HG02588 (cell line): ENCODE data around the gene FILIP1L.
"Not testable (repeated sequence)": the region's sequence is repeated elsewhere in the genome, so short reads cannot be mapped to it uniquely, and the experiment has no call there.

Experiments used
- ATAC-seq: cut with Tn5 transposase; IDR thresholded peaks from one replicate; pipeline ENCODE4 v1.9.1; 2021; ENCODE audit warnings: mild to moderate bottlenecking, moderate library complexity; ENCODE audit not compliant: unreplicated experiment

The FILIP1L gene

GRCh38 chr3:100075851-100076730 is 38.2 kb downstream of the FILIP1L start:
- ATAC-seq: no peak

GRCh38 chr3:100075196-100075595 is 39.1 kb downstream of the FILIP1L start:
- no peak for ATAC-seq

GRCh38 chr3:100073714-100074307 is 40.5 kb downstream of the FILIP1L start:
- no peak for ATAC-seq

GRCh38 chr3:100073049-100073713 is 41.1 kb downstream of the FILIP1L start:
- no peak for ATAC-seq

- peak; percentile 52 for ATAC-seq
Measured at GRCh38 chr3:100072326-100073048, 41.8 kb downstream of the FILIP1L start.

GRCh38 chr3:100069472-100069871 is 44.8 kb downstream of the FILIP1L start:
- no peak for ATAC-seq

- peak; percentile 56 for ATAC-seq
Measured at GRCh38 chr3:100068826-100069225, 45.5 kb downstream of the FILIP1L start.

- no peak for ATAC-seq
Measured at GRCh38 chr3:100067589-100067988, 46.7 kb downstream of the FILIP1L start.

GRCh38 chr3:100063929-100064461 is 50.3 kb downstream of the FILIP1L start:
- ATAC-seq: no peak

GRCh38 chr3:100062665-100063064 is 51.6 kb downstream of the FILIP1L start:
- ATAC-seq: no peak

- ATAC-seq: no peak
Measured at GRCh38 chr3:100060685-100061484, 53.4 kb downstream of the FILIP1L start.

- ATAC-seq: no peak
Measured at GRCh38 chr3:100059472-100059871, 54.8 kb downstream of the FILIP1L start.

- ATAC-seq: no peak
Measured at GRCh38 chr3:100057716-100058575, 56.4 kb downstream of the FILIP1L start.

GRCh38 chr3:100053951-100054620 is 60.2 kb downstream of the FILIP1L start:
- no peak for ATAC-seq

- ATAC-seq: not testable (repeated sequence)
Measured at GRCh38 chr3:100051513-100051912, 62.8 kb downstream of the FILIP1L start.

GRCh38 chr3:100048248-100048647 is 66.1 kb downstream of the FILIP1L start:
- no peak for ATAC-seq

- peak; percentile 82 for ATAC-seq
Measured at GRCh38 chr3:100047455-100048141, 66.7 kb downstream of the FILIP1L start.

- no peak for ATAC-seq
Measured at GRCh38 chr3:100046986-100047385, 67.3 kb downstream of the FILIP1L start.
